ENCODE results near the gene MID1IP1. TPM values are rescaled to one million over a fixed set of nuclear protein-coding genes. Genes with fewer than 3 reads are reported as not detected.
A peak's percentile ranks its signal among the peaks of the same experiment; 100 is the strongest.

MID1IP1 gene
- total and polyA plus RNA-seq, 4 experiments from 2014 or later, result 11.9 to 73.8 (median 46.2) TPM

GRCh38 chrX:38804432-38804681, 3.1 kb downstream of the MID1IP1 start:
- no peaks in the 10 kb centered on the region for H3K36me3 ChIP-seq (ENCODE audit: insufficient read depth, low read length)
- POLR2A ChIA-PET (ENCODE audit: partially characterized antibody), result interaction anchor here (0.6 to 7.7 kb wide), 8 partner anchors 9 to 1477 kb away, joined by 3 to 91 read pairs (median 4); no protein-coding TSS in a partner anchor
- no peaks in the 10 kb centered on the region for H3K9me3 ChIP-seq (ENCODE audit: control insufficient read depth in 1 of 2, low read length in 2 of 2)
- peak overlapping the region; percentile 80 for H3K27ac ChIP-seq (ENCODE audit: low read depth, low read length)
- H3K27me3 ChIP-seq (ENCODE audit: insufficient read depth, low read length), result no peaks in the 10 kb centered on the region
- peak overlapping the region; percentile 65 to 72 for H3K4me3 ChIP-seq (ENCODE audit: low read length in 2 of 2)
- peak overlapping the region; percentile 85 to 95 (median 92) for H3K4me3 Mint-ChIP-seq
- peak overlapping the region; percentile 86 to 97 (median 95) for H3K27ac Mint-ChIP-seq
- intact Hi-C loops (cut with micrococcal nuclease), result loop anchor here (5.0 to 10.0 kb wide), 4 partner anchors 37 to 1368 kb away; no protein-coding TSS in a partner anchor
- CTCF ChIA-PET (ENCODE audit: partially characterized antibody), result interaction anchor here (1.6 kb wide), 1 partner anchor 183 kb away, joined by 4 read pairs; no protein-coding TSS in a partner anchor
- DNase-seq, result no peak
- H3K27me3 Mint-ChIP-seq, result no peaks in the 10 kb centered on the region
- peaks cover 8 to 19% of the 10 kb centered on the region in 2 donors for H3K36me3 Mint-ChIP-seq
- peaks cover 31% of the 10 kb centered on the region for H3K4me1 ChIP-seq (ENCODE audit: insufficient read depth, low read length)
- peaks cover 0 to 4% (median 0%) of the 10 kb centered on the region in 8 donors for H3K9me3 Mint-ChIP-seq
- H3K4me1 Mint-ChIP-seq, result peaks cover 14 to 67% (median 26%) of the 10 kb centered on the region in 4 donors

DNA sequence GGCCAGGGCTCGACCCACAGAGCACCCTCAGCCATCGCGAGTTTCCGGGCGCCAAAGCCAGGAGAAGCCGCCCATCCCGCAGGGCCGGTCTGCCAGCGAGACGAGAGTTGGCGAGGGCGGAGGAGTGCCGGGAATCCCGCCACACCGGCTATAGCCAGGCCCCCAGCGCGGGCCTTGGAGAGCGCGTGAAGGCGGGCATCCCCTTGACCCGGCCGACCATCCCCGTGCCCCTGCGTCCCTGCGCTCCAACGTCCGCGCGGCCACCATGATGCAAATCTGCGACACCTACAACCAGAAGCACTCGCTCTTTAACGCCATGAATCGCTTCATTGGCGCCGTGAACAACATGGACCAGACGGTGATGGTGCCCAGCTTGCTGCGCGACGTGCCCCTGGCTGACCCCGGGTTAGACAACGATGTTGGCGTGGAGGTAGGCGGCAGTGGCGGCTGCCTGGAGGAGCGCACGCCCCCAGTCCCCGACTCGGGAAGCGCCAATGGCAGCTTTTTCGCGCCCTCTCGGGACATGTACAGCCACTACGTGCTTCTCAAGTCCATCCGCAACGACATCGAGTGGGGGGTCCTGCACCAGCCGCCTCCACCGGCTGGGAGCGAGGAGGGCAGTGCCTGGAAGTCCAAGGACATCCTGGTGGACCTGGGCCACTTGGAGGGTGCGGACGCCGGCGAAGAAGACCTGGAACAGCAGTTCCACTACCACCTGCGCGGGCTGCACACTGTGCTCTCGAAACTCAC, 3.6 kb downstream of the MID1IP1 start:
- ChIA-PET CTCF (ENCODE audit: partially characterized antibody) (interaction anchor here (1.6 kb wide), 1 partner anchor 182 kb away, joined by 4 read pairs; no protein-coding TSS in a partner anchor), POLR2A (ENCODE audit: partially characterized antibody) (interaction anchor here (0.6 to 7.7 kb wide), 12 partner anchors 10 to 1477 kb away, joined by 3 to 91 read pairs (median 4); no protein-coding TSS in a partner anchor)
- Histone ChIP-seq H3K9me3 (ENCODE audit: control insufficient read depth in 1 of 2, low read length in 2 of 2) (no peaks in the 10 kb centered on the region), H3K27me3 (ENCODE audit: insufficient read depth, low read length) (no peaks in the 10 kb centered on the region), H3K4me1 (ENCODE audit: insufficient read depth, low read length) (peaks cover 36% of the 10 kb centered on the region), H3K27ac (ENCODE audit: low read depth, low read length) (peak overlapping the region; percentile 80), H3K36me3 (ENCODE audit: insufficient read depth, low read length) (no peaks in the 10 kb centered on the region), H3K4me3 (ENCODE audit: low read length in 2 of 2) (peak overlapping the region; percentile 47 to 72)
- Mint-ChIP-seq H3K27me3 (no peaks in the 10 kb centered on the region), H3K9me3 (peaks cover 0 to 4% (median 0%) of the 10 kb centered on the region in 8 donors), H3K36me3 (peaks cover 8 to 19% of the 10 kb centered on the region in 2 donors), H3K27ac (peak overlapping the region; percentile 92 to 97 (median 95)), H3K4me3 (peak overlapping the region; percentile 85 to 95 (median 92)), H3K4me1 (peaks cover 18 to 69% (median 28%) of the 10 kb centered on the region in 4 donors)
- peak in 3 of 5 donors; percentile 26 to 50 (median 34) for DNase-seq
- intact Hi-C loops (cut with micrococcal nuclease), result loop anchor here (5.0 to 10.0 kb wide), 4 partner anchors 38 to 1367 kb away; no protein-coding TSS in a partner anchor

- H3K4me3 Mint-ChIP-seq, result peak overlapping the region; percentile 85 to 95 (median 92)
- ChIA-PET POLR2A (ENCODE audit: partially characterized antibody) (interaction anchor here (0.7 to 7.7 kb wide), 11 partner anchors 9 to 1367 kb away, joined by 3 to 91 read pairs (median 4); no protein-coding TSS in a partner anchor), CTCF (ENCODE audit: partially characterized antibody) (interaction anchor here (0.6 to 1.5 kb wide), 2 partner anchors 11 to 176 kb away, joined by 3 read pairs; no protein-coding TSS in a partner anchor)
- H3K4me1 Mint-ChIP-seq, result peaks cover 20 to 76% (median 30%) of the 10 kb centered on the region in 4 donors
- H3K36me3 Mint-ChIP-seq, result peaks cover 8 to 19% of the 10 kb centered on the region in 2 donors
- H3K4me1 ChIP-seq (ENCODE audit: insufficient read depth, low read length), result peaks cover 44% of the 10 kb centered on the region
- no peaks in the 10 kb centered on the region for H3K9me3 ChIP-seq (ENCODE audit: control insufficient read depth in 1 of 2, low read length in 2 of 2)
- peaks cover 0 to 4% (median 0%) of the 10 kb centered on the region in 8 donors for H3K9me3 Mint-ChIP-seq
- H3K27me3 Mint-ChIP-seq, result no peaks in the 10 kb centered on the region
- peak overlapping the region; percentile 47 to 72 for H3K4me3 ChIP-seq (ENCODE audit: low read length in 2 of 2)
- H3K27ac ChIP-seq (ENCODE audit: low read depth, low read length), result peak overlapping the region; percentile 80
- DNase-seq, result peak; percentile 71 to 78 (median 76)
- H3K27ac Mint-ChIP-seq, result peak overlapping the region; percentile 92 to 97 (median 95)
- H3K27me3 ChIP-seq (ENCODE audit: insufficient read depth, low read length), result no peaks in the 10 kb centered on the region
- intact Hi-C loops (cut with micrococcal nuclease), result loop anchor here (1.0 to 10.0 kb wide), 3 partner anchors 11 to 1049 kb away; no protein-coding TSS in a partner anchor
- no peaks in the 10 kb centered on the region for H3K36me3 ChIP-seq (ENCODE audit: insufficient read depth, low read length)
Observed at GRCh38 chrX:38805432-38806389, 4.5 kb downstream of the MID1IP1 start.

DNA sequence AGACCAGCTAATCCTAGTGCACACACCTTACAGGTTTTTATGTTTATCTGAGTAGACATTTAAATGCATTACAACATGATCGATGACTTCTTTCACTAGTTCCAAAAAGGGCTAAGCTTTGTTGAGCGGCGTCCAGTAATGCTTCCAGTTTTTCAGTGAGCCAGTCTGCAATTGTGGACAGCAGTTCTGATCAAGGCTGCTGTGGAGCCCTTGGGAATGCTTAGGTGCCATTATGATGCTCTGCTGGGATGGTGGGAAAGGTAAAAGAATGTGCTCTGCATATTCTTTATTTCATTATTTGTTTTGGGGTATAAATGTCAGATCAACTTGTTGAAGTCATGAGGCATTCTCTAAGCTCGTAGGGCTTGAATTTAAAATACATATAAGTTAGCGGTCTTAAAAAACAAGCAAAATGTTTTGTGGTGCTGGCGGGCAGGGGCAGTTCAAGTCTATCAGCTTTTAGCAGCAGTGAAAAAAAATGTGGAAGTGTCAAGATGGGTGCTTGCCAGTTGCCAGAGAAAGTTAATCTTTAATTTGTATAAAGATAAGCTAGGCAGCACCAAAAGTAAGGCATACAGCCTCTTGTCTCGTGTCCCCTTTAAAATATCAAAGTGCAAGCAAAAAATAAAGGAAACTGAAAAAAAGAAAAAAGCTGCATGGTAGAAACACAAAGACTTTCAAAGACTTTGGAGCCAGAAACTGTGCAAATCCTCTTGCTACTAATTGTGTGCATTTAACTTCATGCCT, 5.8 kb downstream of the MID1IP1 start:
- intact Hi-C loops (cut with micrococcal nuclease), result loop anchor here (1.0 to 10.0 kb wide), 3 partner anchors 9 to 1048 kb away; no protein-coding TSS in a partner anchor
- Histone ChIP-seq H3K4me1 (ENCODE audit: insufficient read depth, low read length) (peaks cover 58% of the 10 kb centered on the region), H3K4me3 (ENCODE audit: low read length in 2 of 2) (peak overlapping the region in 1 of 2 donors; percentile 21), H3K27ac (ENCODE audit: low read depth, low read length) (peak overlapping the region; percentile 80), H3K27me3 (ENCODE audit: insufficient read depth, low read length) (no peaks in the 10 kb centered on the region), H3K36me3 (ENCODE audit: insufficient read depth, low read length) (no peaks in the 10 kb centered on the region), H3K9me3 (ENCODE audit: control insufficient read depth in 1 of 2, low read length in 2 of 2) (no peaks in the 10 kb centered on the region)
- Mint-ChIP-seq H3K36me3 (peaks cover 8 to 17% of the 10 kb centered on the region in 2 donors), H3K27ac (peak overlapping the region; percentile 82 to 97 (median 95)), H3K27me3 (no peaks in the 10 kb centered on the region), H3K9me3 (peaks cover 0 to 4% (median 0%) of the 10 kb centered on the region in 8 donors), H3K4me1 (peaks cover 31 to 77% (median 42%) of the 10 kb centered on the region in 4 donors), H3K4me3 (peak overlapping the region; percentile 84 to 95 (median 92))
- ChIA-PET POLR2A (ENCODE audit: partially characterized antibody) (interaction anchor here (1.1 to 7.7 kb wide), 5 partner anchors 10 to 1366 kb away, joined by 3 to 91 read pairs (median 7); no protein-coding TSS in a partner anchor), CTCF (ENCODE audit: partially characterized antibody) (interaction anchor here (1.0 to 1.5 kb wide), 2 partner anchors 73 to 175 kb away, joined by 3 to 4 read pairs; no protein-coding TSS in a partner anchor)
- no peak for DNase-seq

DNA sequence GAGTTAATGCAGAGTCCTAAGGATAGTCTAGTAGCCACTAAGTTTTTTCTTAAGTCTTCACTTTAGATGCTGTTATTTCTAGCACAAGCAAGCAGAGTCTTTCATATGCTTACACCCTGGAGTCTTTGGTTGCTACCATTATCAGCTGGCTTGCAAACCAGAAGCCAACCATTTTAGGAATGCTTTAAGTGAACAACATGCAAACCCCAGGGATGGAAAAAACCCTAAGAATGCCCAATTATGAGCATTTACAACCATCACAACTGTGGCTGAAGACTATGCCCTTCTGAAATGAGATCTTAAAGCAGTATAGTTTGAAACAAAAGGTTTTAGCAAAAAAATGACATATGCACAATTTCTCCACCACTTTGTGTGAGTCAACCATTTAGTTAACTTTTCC, 6.6 kb downstream of the MID1IP1 start:
- H3K4me3 ChIP-seq (ENCODE audit: low read length in 2 of 2), result no peak overlapping the region
- no peak for DNase-seq
- peak overlapping the region; percentile 80 for H3K27ac ChIP-seq (ENCODE audit: low read depth, low read length)
- peak overlapping the region in 5 of 7 donors; percentile 32 to 92 (median 76) for H3K27ac Mint-ChIP-seq
- H3K36me3 ChIP-seq (ENCODE audit: insufficient read depth, low read length), result no peaks in the 10 kb centered on the region
- peaks cover 8 to 16% of the 10 kb centered on the region in 2 donors for H3K36me3 Mint-ChIP-seq
- peak overlapping the region; percentile 25 to 95 (median 77) for H3K4me3 Mint-ChIP-seq
- no peaks in the 10 kb centered on the region for H3K9me3 ChIP-seq (ENCODE audit: control insufficient read depth in 1 of 2, low read length in 2 of 2)
- intact Hi-C loops (cut with micrococcal nuclease), result loop anchor here (10.0 kb wide), 2 partner anchors 67 to 1047 kb away; no protein-coding TSS in a partner anchor
- ChIA-PET CTCF (ENCODE audit: partially characterized antibody) (interaction anchor here (1.0 kb wide), 1 partner anchor 72 kb away, joined by 4 read pairs; no protein-coding TSS in a partner anchor), POLR2A (ENCODE audit: partially characterized antibody) (interaction anchor here (4.5 to 7.7 kb wide), 2 partner anchors 9 to 72 kb away, joined by 28 to 91 read pairs; no protein-coding TSS in a partner anchor)
- H3K4me1 ChIP-seq (ENCODE audit: insufficient read depth, low read length), result peaks cover 64% of the 10 kb centered on the region
- H3K9me3 Mint-ChIP-seq, result peaks cover 0 to 4% (median 0%) of the 10 kb centered on the region in 8 donors
- H3K27me3 Mint-ChIP-seq, result no peaks in the 10 kb centered on the region
- no peaks in the 10 kb centered on the region for H3K27me3 ChIP-seq (ENCODE audit: insufficient read depth, low read length)
- peaks cover 33 to 79% (median 46%) of the 10 kb centered on the region in 4 donors for H3K4me1 Mint-ChIP-seq
